ENCODE results near the gene ASL. TPM values are rescaled to one million over a fixed set of nuclear protein-coding genes. Genes with fewer than 3 reads are reported as not detected.
"Not testable (repeated sequence)": the region's sequence is repeated elsewhere in the genome, so short reads cannot be mapped to it uniquely, and the experiment has no call there.

ASL gene
- total RNA-seq, 1 donor from 2014 or later: 46.2 TPM

DNA sequence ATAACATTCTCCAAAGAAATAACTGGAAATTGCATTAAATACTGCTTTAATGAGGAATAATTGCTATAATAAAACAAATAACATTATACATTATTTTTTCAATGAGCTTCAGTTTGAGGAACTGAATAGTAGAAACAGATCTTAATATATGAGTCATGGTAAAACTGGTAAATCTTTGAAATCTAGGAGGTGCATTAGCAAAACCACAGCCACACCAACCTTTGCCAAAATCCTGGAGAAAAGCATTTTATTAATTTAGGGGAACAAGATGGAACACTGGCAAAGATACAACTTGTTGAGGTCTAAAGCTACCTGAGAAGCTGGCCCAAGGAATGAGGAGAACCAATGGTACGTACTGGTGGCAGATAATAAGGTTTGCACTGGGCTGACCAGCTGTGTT, 5.4 kb upstream of the ASL start:
- intact Hi-C loops (cut with DNase I): no loop called here
- Histone ChIP-seq H3K9me3 (no peaks in the 10 kb centered on the region), H3K27me3 (no peaks in the 10 kb centered on the region), H3K27ac (no peak overlapping the region), H3K4me1 (no peaks in the 10 kb centered on the region), H3K36me3 (no peaks in the 10 kb centered on the region), H3K4me3 (no peak overlapping the region)
- no peak for DNase-seq (ENCODE audit: low spot score in 2 of 2)
- TF ChIP-seq, protein P1, sequence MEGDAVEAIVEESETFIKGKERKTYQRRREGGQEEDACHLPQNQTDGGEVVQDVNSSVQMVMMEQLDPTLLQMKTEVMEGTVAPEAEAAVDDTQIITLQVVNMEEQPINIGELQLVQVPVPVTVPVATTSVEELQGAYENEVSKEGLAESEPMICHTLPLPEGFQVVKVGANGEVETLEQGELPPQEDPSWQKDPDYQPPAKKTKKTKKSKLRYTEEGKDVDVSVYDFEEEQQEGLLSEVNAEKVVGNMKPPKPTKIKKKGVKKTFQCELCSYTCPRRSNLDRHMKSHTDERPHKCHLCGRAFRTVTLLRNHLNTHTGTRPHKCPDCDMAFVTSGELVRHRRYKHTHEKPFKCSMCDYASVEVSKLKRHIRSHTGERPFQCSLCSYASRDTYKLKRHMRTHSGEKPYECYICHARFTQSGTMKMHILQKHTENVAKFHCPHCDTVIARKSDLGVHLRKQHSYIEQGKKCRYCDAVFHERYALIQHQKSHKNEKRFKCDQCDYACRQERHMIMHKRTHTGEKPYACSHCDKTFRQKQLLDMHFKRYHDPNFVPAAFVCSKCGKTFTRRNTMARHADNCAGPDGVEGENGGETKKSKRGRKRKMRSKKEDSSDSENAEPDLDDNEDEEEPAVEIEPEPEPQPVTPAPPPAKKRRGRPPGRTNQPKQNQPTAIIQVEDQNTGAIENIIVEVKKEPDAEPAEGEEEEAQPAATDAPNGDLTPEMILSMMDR (IDR thresholded peaks at IDR 0.05): no peak

DNA sequence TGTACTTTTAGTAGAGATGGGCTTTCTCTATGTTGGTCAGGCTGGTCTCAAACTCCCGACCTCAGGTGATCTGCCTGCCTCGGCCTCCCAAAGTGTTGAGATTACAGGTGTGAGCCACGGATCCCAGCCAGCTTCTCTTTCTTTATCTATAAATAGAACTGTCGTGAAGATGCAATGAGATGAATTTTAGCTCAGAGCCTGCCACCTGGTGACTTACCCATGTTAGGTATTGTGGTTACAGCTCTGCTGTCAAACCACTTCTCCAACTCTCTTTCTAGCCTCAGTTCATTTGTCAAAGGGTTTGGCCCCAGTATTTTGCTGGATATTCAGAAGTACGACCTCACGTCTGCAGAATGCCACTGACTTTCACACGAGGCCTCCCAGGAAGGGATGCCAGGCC, 3.4 kb upstream of the ASL start:
- DNase-seq (ENCODE audit: low spot score in 2 of 2); H3K4me3 ChIP-seq; H3K27me3 ChIP-seq; H3K27ac ChIP-seq; H3K36me3 ChIP-seq; H3K9me3 ChIP-seq; intact Hi-C loops (cut with DNase I): not testable (repeated sequence)
- H3K4me1 ChIP-seq: peaks cover 8 to 12% of the 10 kb centered on the region in 2 donors

DNA sequence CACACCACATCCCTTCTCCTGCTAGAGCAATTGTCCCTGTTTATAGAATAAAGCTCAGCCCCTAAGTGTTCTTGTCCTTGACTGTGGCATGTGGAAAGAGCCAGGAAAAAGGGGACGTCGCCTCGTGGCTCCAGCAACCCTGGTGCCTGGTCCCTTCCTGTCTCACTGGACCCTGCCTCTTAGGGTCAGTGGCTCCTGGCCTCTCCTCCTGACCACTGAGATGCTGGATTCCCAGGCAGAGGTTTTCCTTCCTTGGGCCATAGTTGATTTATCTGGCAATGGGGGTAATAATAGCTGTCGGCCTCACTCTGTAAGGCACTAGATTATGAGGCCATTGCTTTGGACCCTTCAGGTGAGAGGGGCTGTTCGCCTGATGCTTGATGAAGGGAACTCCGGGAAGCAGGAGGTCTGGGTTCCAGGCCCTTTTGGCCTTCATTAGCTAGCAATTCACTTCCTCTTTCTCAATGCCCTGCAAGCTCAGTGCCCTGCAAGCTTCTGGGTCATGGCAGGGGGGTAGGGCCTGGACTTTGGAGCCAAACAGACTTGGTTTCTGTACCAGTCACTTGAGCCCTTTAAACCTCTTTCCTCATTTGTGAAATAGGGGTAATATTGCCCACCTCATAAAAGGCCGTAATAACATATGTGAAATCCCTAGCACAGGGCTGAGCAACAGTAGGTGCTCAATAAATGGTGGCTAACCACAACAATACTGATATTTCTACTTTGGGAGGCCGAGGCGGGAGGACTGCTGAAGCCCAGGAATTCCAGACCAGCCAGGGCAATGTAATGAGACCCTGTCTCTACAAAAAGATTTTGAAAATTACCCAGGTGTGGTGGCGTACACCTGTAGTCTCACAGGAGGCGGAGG, 1.1 kb downstream of the ASL start:
- H3K27ac ChIP-seq: peak overlapping the region; percentile 72 to 75

DNA sequence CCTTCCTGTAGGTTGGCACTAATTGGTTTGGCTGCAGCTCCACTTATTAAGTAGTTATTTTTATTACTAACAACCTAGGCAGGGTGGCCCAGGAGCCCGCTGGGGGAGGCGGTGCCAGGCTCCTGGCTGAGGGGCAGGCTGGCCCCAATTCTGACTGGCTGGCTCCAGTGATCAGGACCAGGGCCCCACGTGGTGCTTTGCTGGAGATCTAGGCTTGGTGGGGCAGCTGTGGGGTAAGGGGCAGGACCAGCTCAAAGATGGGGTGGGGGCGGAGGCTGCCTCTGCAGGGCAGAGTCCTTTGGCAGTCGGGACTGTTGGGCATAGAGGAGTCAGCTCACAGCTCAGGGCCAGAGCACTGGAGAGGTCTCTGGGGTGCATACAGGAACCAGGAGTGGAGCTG, 2.4 kb downstream of the ASL start:
- intact Hi-C loops (cut with DNase I): no loop called here

More for the DNA sequence above, 1.1 kb downstream of the ASL start:
- H3K27me3 ChIP-seq: no peaks in the 10 kb centered on the region
- no peaks in the 10 kb centered on the region for H3K9me3 ChIP-seq
- H3K36me3 ChIP-seq: peaks cover 5 to 6% of the 10 kb centered on the region in 2 donors
- H3K4me3 ChIP-seq: peak overlapping the region; percentile 92 to 94
- intact Hi-C loops (cut with DNase I): loop anchor here (2.0 kb wide), 1 partner anchor 20 kb away; no protein-coding TSS in a partner anchor
- peaks cover 8 to 18% of the 10 kb centered on the region in 2 donors for H3K4me1 ChIP-seq
- DNase-seq (ENCODE audit: low spot score in 2 of 2): no peak
- TF ChIP-seq, protein P1 (IDR thresholded peaks at IDR 0.05): no peak

DNA sequence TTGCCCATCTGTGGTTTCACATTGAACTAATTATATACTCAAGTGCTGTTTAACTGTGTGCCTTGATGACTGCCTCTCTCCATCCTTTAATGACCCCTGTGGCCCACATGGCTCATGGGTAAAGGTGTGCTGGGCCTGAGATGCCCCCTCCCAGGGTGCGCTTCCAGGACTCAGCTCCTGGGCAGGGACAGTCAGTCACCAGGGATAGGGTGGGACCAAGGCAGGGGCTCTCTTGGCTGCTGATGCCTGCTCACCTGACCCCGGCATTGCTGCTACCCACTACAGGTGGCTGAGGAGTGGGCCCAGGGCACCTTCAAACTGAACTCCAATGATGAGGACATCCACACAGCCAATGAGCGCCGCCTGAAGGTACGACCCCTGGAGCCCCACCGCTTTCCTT, 6.5 kb downstream of the ASL start:
- Histone ChIP-seq H3K4me1 (peaks cover under 1 to 7% of the 10 kb centered on the region in 2 donors), H3K9me3 (no peaks in the 10 kb centered on the region), H3K36me3 (peaks cover 21 to 46% of the 10 kb centered on the region in 2 donors), H3K4me3 (no peak overlapping the region), H3K27me3 (no peaks in the 10 kb centered on the region), H3K27ac (no peak overlapping the region)
- intact Hi-C loops (cut with DNase I): no loop called here
- no peak for DNase-seq (ENCODE audit: low spot score in 2 of 2)
- TF ChIP-seq, protein P1 (IDR thresholded peaks at IDR 0.05): no peak

More for the DNA sequence above, 2.4 kb downstream of the ASL start:
- Histone ChIP-seq H3K9me3 (no peaks in the 10 kb centered on the region), H3K4me3 (no peak overlapping the region), H3K27ac (no peak overlapping the region), H3K36me3 (peaks cover 13 to 18% of the 10 kb centered on the region in 2 donors), H3K27me3 (no peaks in the 10 kb centered on the region), H3K4me1 (peaks cover 8 to 18% of the 10 kb centered on the region in 2 donors)
- TF ChIP-seq, protein P1 (IDR thresholded peaks at IDR 0.05): no peak
- no peak for DNase-seq (ENCODE audit: low spot score in 2 of 2)

DNA sequence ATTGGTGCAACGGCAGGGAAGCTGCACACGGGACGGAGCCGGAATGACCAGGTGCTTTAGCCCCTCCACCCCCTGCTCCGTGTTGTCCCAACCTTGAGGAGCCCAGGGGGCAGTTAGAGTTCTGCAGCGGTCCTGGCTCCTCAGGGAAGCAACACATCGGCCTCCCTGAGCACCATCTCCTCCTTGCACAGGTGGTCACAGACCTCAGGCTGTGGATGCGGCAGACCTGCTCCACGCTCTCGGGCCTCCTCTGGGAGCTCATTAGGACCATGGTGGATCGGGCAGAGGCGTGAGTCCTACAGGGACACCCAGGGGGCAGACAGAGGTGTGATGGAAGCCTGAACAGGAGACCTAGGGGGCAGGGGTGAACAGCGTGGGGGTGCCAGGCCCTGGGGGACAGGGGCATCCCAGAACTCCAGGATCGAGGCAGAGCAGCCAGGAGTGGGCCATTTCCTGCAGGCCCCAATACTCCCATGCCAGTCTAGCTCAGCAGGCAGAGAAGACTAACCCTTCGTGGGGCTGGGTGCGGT, 7.3 kb downstream of the ASL start:
- no peak overlapping the region for H3K4me3 ChIP-seq
- intact Hi-C loops (cut with DNase I): no loop called here
- H3K4me1 ChIP-seq: no peaks in the 10 kb centered on the region
- peaks cover 24 to 51% of the 10 kb centered on the region in 2 donors for H3K36me3 ChIP-seq
- no peak overlapping the region for H3K27ac ChIP-seq
- H3K9me3 ChIP-seq: no peaks in the 10 kb centered on the region
- DNase-seq (ENCODE audit: low spot score in 2 of 2): no peak
- H3K27me3 ChIP-seq: no peaks in the 10 kb centered on the region
- TF ChIP-seq, protein P1 (IDR thresholded peaks at IDR 0.05): no peak

All from ascending aorta (tissue), 2 donors.